ENCODE data around the gene ADCYAP1R1.
"Not testable (repeated sequence)": the region's sequence is repeated elsewhere in the genome, so short reads cannot be mapped to it uniquely, and the experiment has no call there.

The ADCYAP1R1 gene

DNA sequence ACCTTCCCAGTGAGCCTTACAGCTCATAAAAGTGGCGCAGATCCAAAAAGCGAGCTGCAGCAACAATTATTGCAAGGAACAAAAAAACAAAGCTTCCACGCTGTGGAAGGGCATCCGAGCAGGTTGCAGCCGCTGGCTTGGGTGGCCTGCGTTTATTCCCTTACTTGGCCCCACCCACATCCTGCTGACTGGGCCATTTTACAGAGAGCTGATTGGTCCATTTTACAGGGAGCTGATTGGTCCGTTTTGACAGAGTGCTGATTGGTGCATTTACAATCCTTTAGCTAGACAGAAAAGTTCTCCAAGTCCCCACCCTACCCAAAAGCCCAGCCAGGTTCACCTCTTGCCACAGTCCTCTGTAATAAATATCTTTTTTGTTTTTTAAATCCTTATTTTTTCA lies 85.1 kb downstream of the ADCYAP1R1 start:
- DNase-seq (ENCODE audit: low read depth), result no peak

DNA sequence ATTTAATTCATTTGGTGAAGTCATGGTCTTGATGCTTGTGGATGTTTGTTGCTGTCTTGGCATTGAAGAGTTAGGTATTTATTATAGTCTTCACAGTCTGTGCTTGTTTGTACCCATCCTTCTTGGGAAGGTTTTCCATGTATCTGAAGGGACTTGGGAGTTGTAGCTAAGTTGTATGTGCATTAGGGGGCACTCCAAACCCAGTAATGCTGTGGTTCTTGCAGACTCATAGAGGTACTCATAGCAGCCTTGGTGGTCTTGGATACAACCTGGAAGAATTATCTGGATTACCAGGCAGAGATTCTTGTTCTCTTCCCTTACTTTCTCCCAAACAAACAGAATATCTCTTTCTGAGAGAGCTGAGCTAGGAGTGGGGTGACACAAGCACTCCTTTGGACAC lies 93.2 kb downstream of the ADCYAP1R1 start:
- no peak for DNase-seq (ENCODE audit: low read depth)

DNA sequence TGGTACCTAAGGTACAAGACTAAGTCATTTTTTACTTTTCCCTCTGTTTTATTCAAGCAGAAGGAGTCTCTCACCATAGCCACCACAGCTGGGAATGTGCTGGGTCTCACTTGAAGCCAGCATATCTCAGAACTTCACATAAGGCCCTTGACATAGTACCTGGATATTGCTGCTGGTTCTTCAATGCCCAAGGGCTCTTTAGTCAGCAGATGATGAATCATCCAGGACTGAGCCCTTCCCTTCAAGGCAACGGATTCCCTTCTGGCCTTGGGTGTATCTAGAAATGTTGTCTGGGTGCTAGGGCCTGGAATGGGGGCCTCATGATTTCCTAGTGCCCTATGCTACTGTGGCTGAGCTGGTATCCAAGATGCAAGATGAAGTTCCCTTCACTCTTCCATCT lies 93.9 kb downstream of the ADCYAP1R1 start:
- no peak for DNase-seq (ENCODE audit: low read depth)

DNA sequence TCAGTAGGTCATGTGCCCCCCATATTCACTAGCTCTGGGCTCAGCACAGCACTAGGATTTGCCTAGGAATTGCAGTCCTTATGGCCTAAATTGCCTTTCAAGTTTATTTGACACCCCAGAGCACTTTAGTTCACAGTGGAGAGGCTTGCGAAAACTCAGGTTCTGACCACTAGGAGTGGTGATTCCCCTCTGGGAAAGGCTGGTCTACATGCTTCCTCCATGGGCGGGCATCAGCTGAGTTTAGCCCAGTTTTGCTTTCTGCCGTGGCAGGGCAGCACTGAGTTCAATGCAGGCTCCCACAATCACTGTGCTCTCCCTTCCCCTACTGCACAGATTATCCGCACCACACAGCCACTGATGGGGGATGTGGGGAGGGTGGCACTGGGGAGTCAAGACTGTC lies 94.4 kb downstream of the ADCYAP1R1 start:
- no peak for DNase-seq (ENCODE audit: low read depth)

DNA sequence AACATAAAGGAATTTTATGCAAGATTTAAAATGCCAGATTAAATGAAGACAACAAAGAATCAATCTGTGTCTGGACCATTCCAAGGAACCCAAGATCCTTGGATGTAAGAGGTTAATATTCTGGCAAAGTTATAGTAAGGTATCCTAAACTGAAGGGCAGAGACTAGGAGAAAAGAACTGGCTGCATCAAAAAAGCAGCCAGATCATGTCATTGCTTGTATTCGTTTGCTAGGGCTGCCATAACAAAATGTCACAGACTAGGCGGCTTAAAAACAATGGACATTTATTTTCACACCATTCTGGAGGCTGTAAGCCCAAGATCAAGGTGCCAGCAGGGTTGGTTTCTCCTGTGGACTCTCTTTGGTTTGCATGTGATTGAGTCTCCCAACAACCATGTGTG lies 99.7 kb downstream of the ADCYAP1R1 start:
- no peak for DNase-seq (ENCODE audit: low read depth)

DNA sequence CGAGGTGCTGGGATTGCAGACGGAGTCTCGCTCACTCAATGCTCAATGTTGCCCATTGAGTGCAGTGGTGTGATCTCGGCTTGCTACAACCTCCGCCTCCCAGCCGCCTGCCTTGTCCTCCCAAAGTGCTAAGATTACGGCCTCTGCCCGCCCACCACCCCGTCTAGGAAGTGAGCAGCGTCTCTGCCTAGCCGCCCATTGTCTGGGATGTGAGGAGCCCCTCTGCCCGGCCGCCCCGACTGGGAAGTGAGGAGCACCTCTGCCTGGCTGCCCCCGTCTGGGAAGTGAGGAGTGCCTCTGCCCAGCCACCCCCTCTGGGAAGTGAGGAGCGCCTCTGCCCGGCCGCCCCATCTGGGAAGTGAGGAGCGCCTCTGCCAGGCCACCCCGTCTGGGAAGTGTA lies 101.2 kb downstream of the ADCYAP1R1 start:
- not testable (repeated sequence) for DNase-seq (ENCODE audit: low read depth)

DNA sequence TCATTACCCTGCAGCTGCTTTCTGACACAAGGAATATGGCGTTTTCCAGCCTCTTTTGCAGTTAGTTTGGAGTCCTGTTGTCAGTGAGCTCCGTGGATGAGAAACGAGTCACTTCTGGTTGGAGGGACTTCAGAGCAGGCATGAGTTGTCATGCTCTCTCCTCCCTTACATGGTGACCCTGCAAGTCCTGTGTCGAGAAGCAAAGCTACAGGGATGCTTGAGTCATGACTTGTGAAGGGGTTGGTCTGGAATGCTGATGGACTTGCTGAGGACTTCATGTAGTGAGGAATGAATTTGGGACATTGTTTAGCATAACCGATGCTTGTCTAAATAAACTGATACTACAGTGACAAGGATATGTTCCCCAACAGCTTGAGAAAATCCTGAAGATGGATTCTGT lies 108.8 kb downstream of the ADCYAP1R1 start:
- no peak for DNase-seq (ENCODE audit: low read depth)

Data from amniotic epithelial cell (primary cell).